ENCODE measurements around the gene SULT1C2.

SULT1C2 gene

GRCh38 chr2:108285616-108286015, 3.1 kb upstream of the SULT1C2 start:
- Histone ChIP-seq H3K36me3 (ENCODE audit: insufficient read depth, low read length) (no peaks in the 10 kb centered on the region), H3K4me3 (ENCODE audit: low read depth in 1 of 2, low read length in 2 of 2) (no peak overlapping the region), H3K4me1 (ENCODE audit: insufficient read depth, low read length) (no peaks in the 10 kb centered on the region), H3K9me3 (ENCODE audit: insufficient read depth, low read length, severe bottlenecking) (no peaks in the 10 kb centered on the region), H2AFZ (ENCODE audit: low read depth, low read length) (no peak overlapping the region), H3K27me3 (ENCODE audit: insufficient read depth, low read length, poor library complexity) (no peaks in the 10 kb centered on the region), H3K79me2 (ENCODE audit: insufficient read depth, low read length) (no peaks in the 10 kb centered on the region), H3K9ac (ENCODE audit: low read depth, low read length) (no peak overlapping the region), H3K27ac (ENCODE audit: low read length) (no peak overlapping the region), H3K4me2 (ENCODE audit: insufficient read depth, low read length) (no peak overlapping the region), H4K20me1 (ENCODE audit: insufficient read depth, low read length) (no peaks in the 10 kb centered on the region)
- DNase-seq (no peak), ATAC-seq (ENCODE audit: insufficient read depth, low read depth) (no peak)
- TF ChIP-seq EZH2 (IDR thresholded peaks at IDR 0.05; ENCODE audit: borderline replicate concordance, low read depth, low read length, severe bottlenecking) (no peak), CTCF (IDR thresholded peaks at IDR 0.05; ENCODE audit: borderline replicate concordance, extremely low read depth, low read length, poor library complexity, severe bottlenecking) (no peak)

- H3K36me3 ChIP-seq (ENCODE audit: insufficient read depth, low read length), result no peaks in the 10 kb centered on the region
- no peak overlapping the region for H3K4me3 ChIP-seq (ENCODE audit: low read depth in 1 of 2, low read length in 2 of 2)
- no peak overlapping the region for H3K9ac ChIP-seq (ENCODE audit: low read depth, low read length)
- no peaks in the 10 kb centered on the region for H4K20me1 ChIP-seq (ENCODE audit: insufficient read depth, low read length)
- ATAC-seq (ENCODE audit: insufficient read depth, low read depth) (no peak), DNase-seq (no peak)
- H3K4me1 ChIP-seq (ENCODE audit: insufficient read depth, low read length), result no peaks in the 10 kb centered on the region
- no peaks in the 10 kb centered on the region for H3K79me2 ChIP-seq (ENCODE audit: insufficient read depth, low read length)
- no peak overlapping the region for H2AFZ ChIP-seq (ENCODE audit: low read depth, low read length)
- no peak overlapping the region for H3K27ac ChIP-seq (ENCODE audit: low read length)
- H3K4me2 ChIP-seq (ENCODE audit: insufficient read depth, low read length), result no peak overlapping the region
- no peaks in the 10 kb centered on the region for H3K27me3 ChIP-seq (ENCODE audit: insufficient read depth, low read length, poor library complexity)
- no peak for TF ChIP-seq CTCF (IDR thresholded peaks at IDR 0.05; ENCODE audit: borderline replicate concordance, extremely low read depth, low read length, poor library complexity, severe bottlenecking)
- TF ChIP-seq EZH2 (IDR thresholded peaks at IDR 0.05; ENCODE audit: borderline replicate concordance, low read depth, low read length, severe bottlenecking), result no peak
- H3K9me3 ChIP-seq (ENCODE audit: insufficient read depth, low read length, severe bottlenecking), result no peaks in the 10 kb centered on the region
Measured at GRCh38 chr2:108287169-108287568, 1.5 kb upstream of the SULT1C2 start.

- no peak overlapping the region for H3K9ac ChIP-seq (ENCODE audit: low read depth, low read length)
- H3K4me2 ChIP-seq (ENCODE audit: insufficient read depth, low read length), result no peak overlapping the region
- ATAC-seq (ENCODE audit: insufficient read depth, low read depth), result no peak
- no peak overlapping the region for H3K4me3 ChIP-seq (ENCODE audit: low read depth in 1 of 2, low read length in 2 of 2)
- H3K79me2 ChIP-seq (ENCODE audit: insufficient read depth, low read length), result no peaks in the 10 kb centered on the region
- no peaks in the 10 kb centered on the region for H3K9me3 ChIP-seq (ENCODE audit: insufficient read depth, low read length, severe bottlenecking)
- H3K4me1 ChIP-seq (ENCODE audit: insufficient read depth, low read length), result no peaks in the 10 kb centered on the region
- no peaks in the 10 kb centered on the region for H3K27me3 ChIP-seq (ENCODE audit: insufficient read depth, low read length, poor library complexity)
- no peak for TF ChIP-seq CTCF (IDR thresholded peaks at IDR 0.05; ENCODE audit: borderline replicate concordance, extremely low read depth, low read length, poor library complexity, severe bottlenecking)
- no peak for TF ChIP-seq EZH2 (IDR thresholded peaks at IDR 0.05; ENCODE audit: borderline replicate concordance, low read depth, low read length, severe bottlenecking)
- H4K20me1 ChIP-seq (ENCODE audit: insufficient read depth, low read length), result no peaks in the 10 kb centered on the region
- H3K27ac ChIP-seq (ENCODE audit: low read length), result no peak overlapping the region
- no peak overlapping the region for H2AFZ ChIP-seq (ENCODE audit: low read depth, low read length)
- no peak for DNase-seq
- H3K36me3 ChIP-seq (ENCODE audit: insufficient read depth, low read length), result no peaks in the 10 kb centered on the region
Measured at GRCh38 chr2:108293850-108294249, 5.2 kb downstream of the SULT1C2 start.

Data from DND-41 (cell line).